Nephron progenitor cell (in vitro differentiated cells): ENCODE measurements around the gene MLLT3.
A peak's percentile ranks its signal among the peaks of the same experiment; 100 is the strongest.

Source experiments
- DNase-seq: peaks from one replicate; pipeline ENCODE4 v3.0.0; 2021
- H3K27ac Mint-ChIP-seq: 2 replicates; pipeline ENCODE4 v1.8.0; 2021; ENCODE audit warnings: mild to moderate bottlenecking, moderate library complexity, mixed read lengths
- H3K27me3 Mint-ChIP-seq: 2 replicates; pipeline ENCODE4 v1.8.0; 2021; ENCODE audit warnings: mild to moderate bottlenecking, low read depth, mixed read lengths; ENCODE audit not compliant: poor library complexity
- H3K36me3 Mint-ChIP-seq: 2 replicates; pipeline ENCODE4 v1.8.0; 2021; ENCODE audit warnings: low read depth, mixed read lengths
- H3K4me1 Mint-ChIP-seq: 2 replicates; pipeline ENCODE4 v1.8.0; 2021; ENCODE audit warnings: mixed read lengths
- H3K4me3 Mint-ChIP-seq: 2 replicates; pipeline ENCODE4 v1.8.0; 2021; ENCODE audit warnings: mild to moderate bottlenecking, moderate library complexity, mixed read lengths
- H3K9me3 Mint-ChIP-seq: 2 replicates; pipeline ENCODE4 v1.8.0; 2021; ENCODE audit warnings: mild to moderate bottlenecking, moderate library complexity, mixed read lengths
- TF ChIP-seq, protein P1 (sequence below): fragments of 200-600 bp; sonication (generic); IDR thresholded peaks from 2 replicates; pipeline ENCODE4 v1.5.0; 2021; ENCODE audit warnings: antibody characterized with exemption

MLLT3 gene

GRCh38 chr9:20353524-20353923, 268.8 kb downstream of the MLLT3 start:
- Mint-ChIP-seq H3K27me3 (no peaks in the 10 kb centered on the region), H3K4me3 (no peak overlapping the region), H3K36me3 (peaks cover 64% of the 10 kb centered on the region), H3K9me3 (no peaks in the 10 kb centered on the region), H3K4me1 (peaks cover 70% of the 10 kb centered on the region), H3K27ac (no peak overlapping the region)
- DNase-seq = no peak
- TF ChIP-seq, protein P1, sequence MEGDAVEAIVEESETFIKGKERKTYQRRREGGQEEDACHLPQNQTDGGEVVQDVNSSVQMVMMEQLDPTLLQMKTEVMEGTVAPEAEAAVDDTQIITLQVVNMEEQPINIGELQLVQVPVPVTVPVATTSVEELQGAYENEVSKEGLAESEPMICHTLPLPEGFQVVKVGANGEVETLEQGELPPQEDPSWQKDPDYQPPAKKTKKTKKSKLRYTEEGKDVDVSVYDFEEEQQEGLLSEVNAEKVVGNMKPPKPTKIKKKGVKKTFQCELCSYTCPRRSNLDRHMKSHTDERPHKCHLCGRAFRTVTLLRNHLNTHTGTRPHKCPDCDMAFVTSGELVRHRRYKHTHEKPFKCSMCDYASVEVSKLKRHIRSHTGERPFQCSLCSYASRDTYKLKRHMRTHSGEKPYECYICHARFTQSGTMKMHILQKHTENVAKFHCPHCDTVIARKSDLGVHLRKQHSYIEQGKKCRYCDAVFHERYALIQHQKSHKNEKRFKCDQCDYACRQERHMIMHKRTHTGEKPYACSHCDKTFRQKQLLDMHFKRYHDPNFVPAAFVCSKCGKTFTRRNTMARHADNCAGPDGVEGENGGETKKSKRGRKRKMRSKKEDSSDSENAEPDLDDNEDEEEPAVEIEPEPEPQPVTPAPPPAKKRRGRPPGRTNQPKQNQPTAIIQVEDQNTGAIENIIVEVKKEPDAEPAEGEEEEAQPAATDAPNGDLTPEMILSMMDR = no peak

- no peak overlapping the region for H3K4me3 Mint-ChIP-seq
- no peaks in the 10 kb centered on the region for H3K9me3 Mint-ChIP-seq
- TF ChIP-seq, protein P1 = no peak
- H3K27me3 Mint-ChIP-seq = no peaks in the 10 kb centered on the region
- no peak for DNase-seq
- no peak overlapping the region for H3K27ac Mint-ChIP-seq
- peaks cover 70% of the 10 kb centered on the region for H3K36me3 Mint-ChIP-seq
- peaks cover 61% of the 10 kb centered on the region for H3K4me1 Mint-ChIP-seq
Observed at GRCh38 chr9:20352591-20352990, 269.7 kb downstream of the MLLT3 start.

GRCh38 chr9:20351715-20352114, 270.6 kb downstream of the MLLT3 start:
- TF ChIP-seq, protein P1 = no peak
- H3K27ac Mint-ChIP-seq = peak overlapping the region; percentile 79
- no peak overlapping the region for H3K4me3 Mint-ChIP-seq
- H3K9me3 Mint-ChIP-seq = no peaks in the 10 kb centered on the region
- peaks cover 77% of the 10 kb centered on the region for H3K36me3 Mint-ChIP-seq
- DNase-seq = no peak
- H3K4me1 Mint-ChIP-seq = peaks cover 52% of the 10 kb centered on the region
- H3K27me3 Mint-ChIP-seq = no peaks in the 10 kb centered on the region

GRCh38 chr9:20349568-20349967, 272.7 kb downstream of the MLLT3 start:
- Mint-ChIP-seq H3K9me3 (no peaks in the 10 kb centered on the region), H3K36me3 (peaks cover 97% of the 10 kb centered on the region), H3K27me3 (no peaks in the 10 kb centered on the region), H3K27ac (no peak overlapping the region), H3K4me1 (peaks cover 36% of the 10 kb centered on the region), H3K4me3 (no peak overlapping the region)
- TF ChIP-seq, protein P1 = no peak
- DNase-seq = no peak

DNA sequence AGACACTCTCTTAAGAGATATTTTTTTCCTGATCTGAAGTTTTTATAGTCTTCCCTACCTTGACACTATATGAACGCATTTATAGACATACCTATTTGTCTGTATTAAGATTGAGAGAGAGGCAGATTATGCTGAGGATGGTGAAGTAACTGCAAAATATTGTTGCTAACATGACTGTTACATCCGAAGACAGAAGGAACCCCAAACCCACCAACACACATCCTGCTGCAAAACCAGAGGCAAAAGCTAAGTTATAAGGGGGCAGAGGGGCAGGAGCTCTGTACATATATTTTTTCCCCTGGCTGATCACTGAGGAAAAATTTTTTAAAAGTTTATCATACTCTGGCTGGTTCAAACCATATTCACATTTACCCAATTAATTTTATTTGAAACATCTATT, 279.0 kb downstream of the MLLT3 start:
- DNase-seq = no peak
- H3K27ac Mint-ChIP-seq = no peak overlapping the region
- H3K4me3 Mint-ChIP-seq = no peak overlapping the region
- H3K27me3 Mint-ChIP-seq = no peaks in the 10 kb centered on the region
- H3K9me3 Mint-ChIP-seq = no peaks in the 10 kb centered on the region
- H3K36me3 Mint-ChIP-seq = peaks cover 34% of the 10 kb centered on the region
- H3K4me1 Mint-ChIP-seq = peaks cover 42% of the 10 kb centered on the region
- TF ChIP-seq, protein P1 = no peak

- DNase-seq = no peak
- Mint-ChIP-seq H3K4me1 (peaks cover 37% of the 10 kb centered on the region), H3K27ac (no peak overlapping the region), H3K36me3 (peaks cover 8% of the 10 kb centered on the region), H3K9me3 (peaks cover under 1% of the 10 kb centered on the region), H3K4me3 (no peak overlapping the region), H3K27me3 (no peaks in the 10 kb centered on the region)
- TF ChIP-seq, protein P1 = no peak
Observed at GRCh38 chr9:20340511-20340861, 281.8 kb downstream of the MLLT3 start.
